Heart right ventricle (tissue), 16 donors: ENCODE data around the gene RAC2. TPM values are rescaled to one million over a fixed set of nuclear protein-coding genes. Genes with fewer than 3 reads are reported as not detected.

Experiments
- ATAC-seq, 8 donors: fragments of 200-7000 bp; cut with Tn5 transposase; one replicate each; pipeline ENCODE4 v1.9.1; 2020; ENCODE audit warnings: mild to moderate bottlenecking in 8 of 8, moderate library complexity in 8 of 8, moderate number of reproducible peaks in 1 of 8
- DNase-seq, 2 donors: peaks; one replicate each; pipeline ENCODE4 v3.0.0-alpha.2; 2020
- H3K27ac ChIP-seq, 10 donors: fragments of 200-600 bp; sonication (generic) in 2 of 10; one replicate each; pipeline versions ENCODE4 v1.5.0 to v1.8.0; 2020 to 2022; ENCODE audit warnings: mild to moderate bottlenecking in 3 of 10
- H3K27me3 ChIP-seq, 7 donors: fragments of 200-600 bp; one replicate each; pipeline ENCODE4 v1.8.0; 2021 to 2022; ENCODE audit warnings: mild to moderate bottlenecking in 2 of 7
- H3K36me3 ChIP-seq, 9 donors: fragments of 200-600 bp; sonication (generic) in 1 of 9; one replicate each; pipeline versions ENCODE4 v1.5.0 to v1.8.0; 2020 to 2022; ENCODE audit warnings: mild to moderate bottlenecking in 2 of 9
- H3K4me1 ChIP-seq, 9 donors: fragments of 200-600 bp; sonication (generic) in 1 of 9; one replicate each; pipeline versions ENCODE4 v1.5.0 to v1.8.0; 2020 to 2022; ENCODE audit warnings: mild to moderate bottlenecking in 4 of 9
- H3K4me3 ChIP-seq, 10 donors: fragments of 200-600 bp; sonication (generic) in 2 of 10; one replicate each; pipeline versions ENCODE4 v1.5.0 to v1.8.0; 2020 to 2022; ENCODE audit warnings: mild to moderate bottlenecking in 7 of 10, moderate library complexity in 2 of 10
- H3K9me3 ChIP-seq, 11 donors: fragments of 200-600 bp in 10 of 11; sonication (generic) in 2 of 11; one replicate each; pipeline versions ENCODE4 v1.5.0 to v1.8.0; 2013 to 2022; ENCODE audit warnings: mild to moderate bottlenecking in 2 of 11, control low read depth in 1 of 11, moderate library complexity in 1 of 11
- WGBS, 2 donors: extraction: QIAGEN DNeasy Blood & Tissue Kit; methylation state at CpG; one replicate each; pipeline ENCODE4 v1.1.7; 2013; ENCODE audit warnings: inconsistent platforms in 1 of 2; 5-methylcytosine and 5-hydroxymethylcytosine counted together
- intact Hi-C, 10 donors: fragments of 100-400 bp; cut with DNase I; formaldehyde crosslinking; loops; one replicate each; pipeline versions ENCODE4 v1.11.1 to v1.14.2; 2022
- polyA plus RNA-seq, 2 donors: library from polyadenylated mRNA; stranded (reverse); fragments of 200-250 nt; gene quantifications; one replicate each; pipeline ENCODE4 v1.2.3, GENCODE V29; 2013
- total RNA-seq, 10 donors: library from RNA; stranded (reverse); fragmentation: NEBNext Ultra II Directional in 3 of 10; extraction: Animal tissue kit (Norgen Biotek cat#: 25700) in 3 of 10; gene quantifications; one replicate each; pipeline versions ENCODE4 v1.2.1 to v1.2.4, GENCODE V29; 2021 to 2023
- TF ChIP-seq, protein P1 (sequence below), 9 donors: fragments of 200-600 bp; sonication (generic) in 2 of 9; IDR thresholded peaks; one replicate each; pipeline versions ENCODE4 v1.5.0 to v1.8.0; 2021 to 2022; ENCODE audit warnings: antibody characterized with exemption in 9 of 9, mild to moderate bottlenecking in 5 of 9, moderate library complexity in 1 of 9
- donor health status: Arrhythmogenic right ventricular cardiomyopathy.
- donor health status: ischemic (EF 13 %, LVEDD 7.1; RV severe dilation, severe dysfunction).
- donor health status: healthy with polysubstance abuse.
- donor health status: DM: no; HTN: yes; CAD: no.
- donor health status: DM: no; HTN: no; CAD: no.
- donor health status: ischemic (EF 25% LVEDD 6.9; RV normal size, moderate dysfunction).
- donor health status: ischemic (EF 25% LVEDD 5.7; RV mildly dilated, moderate dysfunction).
- donor health status: healthy.
- donor health status: DM: yes; HTN: yes; CAD: no.
- donor health status: Ischemic cardiomyopathy.
- donor health status: ischemic (EF 35%, LVEDD 5.7; RV mildly dilated, moderate dysfunction).
- donor health status: nonischemic (EF 11% LVEDD 7.7; RV severe dilation, severe dysfunction).
- donor health status: DM: yes; HTN: yes; CAD: no.
- donor health status: PGD.
- donor health status: ischemic (EF 29% LVEDD 5.4; RV normal size, mild dysfunction).
- donor health status: nonischemic (EF 23%, LVEDD 6.1; RV moderate dilation, normal function).

The RAC2 gene
- total and polyA plus RNA-seq, 12 donors, result 1.1 to 37.1 (median 3.5) TPM

DNA sequence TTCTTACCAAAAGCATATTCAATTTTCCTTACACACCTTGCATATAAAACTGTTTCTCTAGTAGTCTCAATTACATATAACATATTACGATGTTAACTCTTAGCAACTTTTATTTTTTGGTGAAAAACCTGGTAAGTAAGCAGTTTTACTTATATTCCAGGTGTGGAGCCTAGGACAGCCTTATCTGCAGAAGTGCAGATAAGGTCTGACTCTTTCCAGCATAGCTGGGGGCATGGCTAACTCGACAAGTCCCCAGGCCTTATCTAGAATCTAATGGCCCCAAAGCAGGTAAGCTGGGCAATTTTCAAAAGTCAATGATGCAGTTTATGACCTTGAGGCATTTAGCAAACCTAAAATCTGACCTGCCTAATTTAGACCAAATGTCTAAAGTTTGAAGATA lies 51.9 kb downstream of the RAC2 start:
- TF ChIP-seq, protein P1, sequence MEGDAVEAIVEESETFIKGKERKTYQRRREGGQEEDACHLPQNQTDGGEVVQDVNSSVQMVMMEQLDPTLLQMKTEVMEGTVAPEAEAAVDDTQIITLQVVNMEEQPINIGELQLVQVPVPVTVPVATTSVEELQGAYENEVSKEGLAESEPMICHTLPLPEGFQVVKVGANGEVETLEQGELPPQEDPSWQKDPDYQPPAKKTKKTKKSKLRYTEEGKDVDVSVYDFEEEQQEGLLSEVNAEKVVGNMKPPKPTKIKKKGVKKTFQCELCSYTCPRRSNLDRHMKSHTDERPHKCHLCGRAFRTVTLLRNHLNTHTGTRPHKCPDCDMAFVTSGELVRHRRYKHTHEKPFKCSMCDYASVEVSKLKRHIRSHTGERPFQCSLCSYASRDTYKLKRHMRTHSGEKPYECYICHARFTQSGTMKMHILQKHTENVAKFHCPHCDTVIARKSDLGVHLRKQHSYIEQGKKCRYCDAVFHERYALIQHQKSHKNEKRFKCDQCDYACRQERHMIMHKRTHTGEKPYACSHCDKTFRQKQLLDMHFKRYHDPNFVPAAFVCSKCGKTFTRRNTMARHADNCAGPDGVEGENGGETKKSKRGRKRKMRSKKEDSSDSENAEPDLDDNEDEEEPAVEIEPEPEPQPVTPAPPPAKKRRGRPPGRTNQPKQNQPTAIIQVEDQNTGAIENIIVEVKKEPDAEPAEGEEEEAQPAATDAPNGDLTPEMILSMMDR (IDR thresholded peaks at IDR 0.05), result no peak
- DNase-seq (no peak), ATAC-seq (no peak)
- intact Hi-C loops, result no loop called here
- Histone ChIP-seq H3K4me1 (peaks cover 21 to 67% (median 56%) of the 10 kb centered on the region in 9 donors), H3K36me3 (no peaks in the 10 kb centered on the region), H3K27me3 (no peaks in the 10 kb centered on the region), H3K27ac (no peak overlapping the region), H3K4me3 (no peak overlapping the region), H3K9me3 (no peaks in the 10 kb centered on the region)
- 82% methylated on average over 2 of the region's 2 CpGs for WGBS, 2 donors

DNA sequence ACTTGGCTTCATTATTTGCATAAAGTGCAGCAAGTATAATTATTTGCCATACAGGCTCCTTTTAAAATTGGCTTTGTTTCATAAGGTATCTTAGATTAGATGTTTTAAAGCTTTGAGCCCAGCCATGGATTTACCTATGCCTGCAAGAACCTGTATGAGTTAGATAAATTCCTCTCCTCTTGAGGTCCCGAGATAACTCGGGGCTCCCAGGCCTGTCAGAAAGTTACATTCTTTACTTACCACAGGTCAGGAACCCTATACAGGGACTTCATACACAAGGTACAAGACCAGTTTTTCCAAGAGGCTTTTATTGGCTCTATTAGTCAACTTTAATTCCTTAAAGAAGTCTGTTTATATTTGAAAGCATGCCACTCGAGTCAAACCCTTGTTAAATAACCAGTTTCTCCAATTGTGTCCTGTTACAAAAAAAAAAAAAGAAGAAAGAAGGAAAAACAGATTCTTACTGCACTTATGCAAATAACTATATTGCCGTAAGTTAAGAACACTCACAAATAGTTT lies 53.7 kb downstream of the RAC2 start:
- Histone ChIP-seq H3K27ac (peak overlapping the region in 1 of 10 donors; percentile 45), H3K27me3 (no peaks in the 10 kb centered on the region), H3K4me1 (peaks cover 18 to 64% (median 53%) of the 10 kb centered on the region in 9 donors), H3K9me3 (no peaks in the 10 kb centered on the region), H3K4me3 (no peak overlapping the region), H3K36me3 (no peaks in the 10 kb centered on the region)
- TF ChIP-seq, protein P1 (IDR thresholded peaks at IDR 0.05), result no peak
- 54 to 96% methylated on average over 4 of the region's 4 CpGs for WGBS, 2 donors
- DNase-seq (no peak), ATAC-seq (no peak)
- intact Hi-C loops, result no loop called here

DNA sequence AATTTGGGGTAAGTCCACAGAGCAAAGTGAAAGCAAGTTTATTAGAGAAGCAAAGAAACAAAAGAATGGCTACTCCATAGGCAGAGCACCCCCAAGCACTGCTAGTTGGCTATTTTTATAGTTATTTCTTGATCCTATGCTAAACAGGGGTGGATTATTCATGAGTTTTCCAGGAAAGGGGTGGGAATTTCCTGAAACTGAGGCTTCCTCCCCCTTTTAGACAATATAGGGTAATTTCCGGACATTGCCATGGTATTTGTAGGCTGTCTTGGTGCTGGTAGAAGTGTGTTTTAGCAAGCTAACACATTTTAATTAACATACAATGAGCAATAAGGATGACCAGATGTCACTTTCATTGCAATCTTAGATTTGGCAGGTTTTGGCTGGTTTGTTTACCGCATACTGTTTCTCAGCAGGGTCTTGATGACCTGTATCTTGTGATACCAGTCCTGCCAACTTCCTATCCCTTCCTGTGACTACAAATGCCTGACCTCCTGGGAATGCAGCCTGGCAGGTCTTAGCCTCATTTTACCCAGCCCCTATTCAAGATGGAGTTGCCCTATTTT lies 55.1 kb downstream of the RAC2 start:
- H3K4me1 ChIP-seq, result peaks cover 18 to 68% (median 52%) of the 10 kb centered on the region in 9 donors
- TF ChIP-seq, protein P1 (IDR thresholded peaks at IDR 0.05), result no peak
- peak overlapping the region in 7 of 10 donors; percentile 31 to 55 (median 49) for H3K4me3 ChIP-seq
- intact Hi-C loops, result no loop called here
- DNase-seq, result no peak
- ATAC-seq, result peak in 4 of 8 donors; percentile 2 to 41 (median 16)
- H3K27me3 ChIP-seq, result no peaks in the 10 kb centered on the region
- H3K27ac ChIP-seq, result peak overlapping the region in 9 of 10 donors; percentile 79 to 92 (median 86)
- H3K36me3 ChIP-seq, result peaks cover 0 to 6% (median 0%) of the 10 kb centered on the region in 9 donors
- WGBS, 2 donors, result 48 to 65% methylated on average over 2 of the region's 2 CpGs
- H3K9me3 ChIP-seq, result no peaks in the 10 kb centered on the region

DNA sequence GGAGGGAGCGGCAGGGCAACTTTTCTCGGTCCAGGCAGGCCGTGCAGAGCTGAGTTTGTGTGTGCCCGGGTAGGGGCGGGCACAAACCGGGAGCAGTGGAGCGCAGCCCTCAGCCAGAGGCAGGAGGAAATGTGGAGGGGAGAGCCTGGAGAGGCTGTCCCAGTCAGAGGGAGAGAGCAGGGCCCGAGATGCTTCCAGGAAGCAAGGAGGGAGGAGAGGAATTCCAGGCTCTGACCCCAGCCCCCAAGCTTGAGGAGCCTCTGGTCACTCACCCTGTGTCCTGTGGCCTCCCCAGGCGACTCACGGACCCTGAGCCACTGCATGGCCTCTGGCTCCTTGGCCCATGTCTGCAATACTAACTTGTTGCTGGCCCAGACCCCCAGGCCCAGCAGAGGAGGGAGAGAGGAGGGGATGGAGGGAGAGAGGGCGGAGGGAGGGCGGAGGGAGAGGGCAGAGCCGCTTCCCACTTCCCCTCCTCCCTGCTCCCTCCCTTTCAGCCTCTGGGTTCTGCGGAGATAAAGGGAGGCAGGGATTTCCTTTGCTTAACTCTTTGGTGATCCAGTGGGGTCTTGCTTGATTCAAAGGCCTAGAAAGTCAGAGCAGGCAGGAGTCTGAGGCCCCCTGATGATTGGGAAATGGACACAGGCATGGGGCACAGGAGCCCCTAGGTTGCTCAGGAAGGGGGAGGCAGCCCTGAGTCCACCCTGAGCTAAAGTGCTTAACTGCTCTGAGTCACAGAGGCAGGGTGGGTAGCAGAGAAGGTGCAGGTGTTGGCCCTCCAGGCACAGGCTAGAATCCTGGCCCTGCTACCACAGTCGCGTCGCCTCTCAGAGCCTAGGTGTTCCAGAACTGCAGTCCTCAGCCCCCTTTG lies 55.9 kb downstream of the RAC2 start, which contains the start of gene C1QTNF6:
TSS of gene C1QTNF6 (minus strand) at position 357 of the 871 bp plus-strand sequence. CDS start at position 323, 34 bp downstream.
- no peaks in the 10 kb centered on the region for H3K27me3 ChIP-seq
- H3K4me3 ChIP-seq, result peak within 1 kb of the TSS in 9 of 10 donors; percentile 25 to 55 (median 48)
- H3K27ac ChIP-seq, result peak within 1 kb of the TSS; percentile 79 to 92 (median 86)
- WGBS, 2 donors, result 26 to 31% methylated on average over 17 of the region's 17 CpGs
- DNase-seq, result peak in 1 of 2 donors; percentile 66
- peak; percentile 68 to 90 (median 78) for ATAC-seq
- TF ChIP-seq, protein P1 (IDR thresholded peaks at IDR 0.05), result no peak
- H3K4me1 ChIP-seq, result peaks cover 18 to 66% (median 44%) of the 10 kb centered on the region in 9 donors
- peaks cover 0 to 9% (median 0%) of the 10 kb centered on the region in 9 donors for H3K36me3 ChIP-seq
- intact Hi-C loops, result no loop called here
- no peaks in the 10 kb centered on the region for H3K9me3 ChIP-seq
